Muscle of leg (tissue), 11 donors: ENCODE data around the gene CHI3L2. TPM values are rescaled to one million over a fixed set of nuclear protein-coding genes. Genes with fewer than 3 reads are reported as not detected.

Source experiments
- DNase-seq: peaks from one replicate; pipeline ENCODE4 v3.0.0; 2013
- H3K27ac ChIP-seq: one replicate; pipeline ENCODE4 v1.5.1; 2013; ENCODE audit warnings: mild to moderate bottlenecking, low read length, control low read depth
- H3K27me3 ChIP-seq: one replicate; pipeline ENCODE4 v1.6.1; 2013; ENCODE audit warnings: low read length; ENCODE audit not compliant: control insufficient read depth, insufficient read depth
- H3K36me3 ChIP-seq: one replicate; pipeline ENCODE4 v1.6.1; 2013; ENCODE audit warnings: low read length; ENCODE audit not compliant: control insufficient read depth, insufficient read depth
- H3K4me1 ChIP-seq: one replicate; pipeline ENCODE4 v1.6.1; 2013; ENCODE audit warnings: low read length; ENCODE audit not compliant: control insufficient read depth, insufficient read depth
- H3K4me3 ChIP-seq: one replicate; pipeline ENCODE4 v1.5.1; 2013; ENCODE audit warnings: low read length, control low read depth
- H3K9me3 ChIP-seq: replicated peaks from 2 replicates; pipeline ENCODE4 v1.6.1; 2013; ENCODE audit warnings: low read depth, low read length; ENCODE audit not compliant: control insufficient read depth
- WGBS: methylation state at CpG from one replicate; pipeline ENCODE4 v1.1.5; 2013; ENCODE audit warnings: missing lambda C conversion rate; ENCODE audit not compliant: insufficient coverage; 5-methylcytosine and 5-hydroxymethylcytosine counted together
- polyA plus RNA-seq, 8 donors: library from polyadenylated mRNA; unstranded; fragments of 120-200 nt; gene quantifications; one replicate each; pipeline versions ENCODE4 v1.2.1 to v1.2.3, GENCODE V29; 2013; ENCODE audit warnings: inconsistent platforms in 1 of 8, low replicate concordance in 1 of 8; ENCODE audit not compliant: insufficient read length in 8 of 8, insufficient read depth in 1 of 8
- total RNA-seq: library from RNA; stranded (reverse); fragments of 120-200 nt; gene quantifications from one replicate; pipeline ENCODE4 v1.2.4, GENCODE V29; 2013

The CHI3L2 gene
- total and polyA plus RNA-seq, 9 donors, result 0.06 to 0.31 (median 0.21) TPM; not detected in 3

- H3K9me3 ChIP-seq, result no peaks in the 10 kb centered on the region
- H3K27ac ChIP-seq, result no peak overlapping the region
- 79% methylated on average over 3 of the region's 8 CpGs for WGBS
Measured at GRCh38 chr1:111251570-111251969, 24.1 kb downstream of the CHI3L2 start.

GRCh38 chr1:111252786-111253185 is 25.3 kb downstream of the CHI3L2 start:
- Histone ChIP-seq H3K9me3 (no peaks in the 10 kb centered on the region), H3K27ac (no peak overlapping the region), H3K4me1 (no peaks in the 10 kb centered on the region), H3K4me3 (no peak overlapping the region), H3K36me3 (no peaks in the 10 kb centered on the region), H3K27me3 (peaks cover 2% of the 10 kb centered on the region)
- 80% methylated on average over 1 of the region's 2 CpGs for WGBS
- no peak for DNase-seq

More at GRCh38 chr1:111251570-111251969, 24.1 kb downstream of the CHI3L2 start:
- no peaks in the 10 kb centered on the region for H3K4me1 ChIP-seq
- no peak for DNase-seq
- peaks cover 2% of the 10 kb centered on the region for H3K27me3 ChIP-seq
- H3K36me3 ChIP-seq, result no peaks in the 10 kb centered on the region
- H3K4me3 ChIP-seq, result no peak overlapping the region

GRCh38 chr1:111253876-111254275 is 26.4 kb downstream of the CHI3L2 start:
- Histone ChIP-seq H3K27ac (no peak overlapping the region), H3K9me3 (no peaks in the 10 kb centered on the region), H3K4me3 (no peak overlapping the region), H3K27me3 (peaks cover 2% of the 10 kb centered on the region), H3K4me1 (no peaks in the 10 kb centered on the region), H3K36me3 (no peaks in the 10 kb centered on the region)
- no CpG with 5 or more reads among the region's 1 CpG for WGBS
- no peak for DNase-seq

- H3K4me1 ChIP-seq, result no peaks in the 10 kb centered on the region
- no peak overlapping the region for H3K4me3 ChIP-seq
- no peaks in the 10 kb centered on the region for H3K36me3 ChIP-seq
- no peaks in the 10 kb centered on the region for H3K9me3 ChIP-seq
- no CpG with 5 or more reads among the region's 8 CpGs for WGBS
- no peak for DNase-seq
- H3K27ac ChIP-seq, result no peak overlapping the region
- peaks cover 2% of the 10 kb centered on the region for H3K27me3 ChIP-seq
Measured at GRCh38 chr1:111256988-111257658, 29.6 kb downstream of the CHI3L2 start.

GRCh38 chr1:111267801-111268508 is 40.4 kb downstream of the CHI3L2 start:
- Histone ChIP-seq H3K9me3 (no peaks in the 10 kb centered on the region), H3K4me1 (no peaks in the 10 kb centered on the region), H3K27ac (no peak overlapping the region), H3K27me3 (peaks cover 21% of the 10 kb centered on the region), H3K4me3 (no peak overlapping the region), H3K36me3 (no peaks in the 10 kb centered on the region)
- DNase-seq, result no peak
- 90% methylated on average over 1 of the region's 4 CpGs for whole genome bisulfite sequencing

GRCh38 chr1:111269825-111270406 is 42.4 kb downstream of the CHI3L2 start:
- no peaks in the 10 kb centered on the region for H3K9me3 ChIP-seq
- DNase-seq, result no peak
- H3K4me1 ChIP-seq, result no peaks in the 10 kb centered on the region
- WGBS, result 100% methylated on average over 1 of the region's 4 CpGs
- no peak overlapping the region for H3K27ac ChIP-seq
- H3K4me3 ChIP-seq, result no peak overlapping the region
- no peaks in the 10 kb centered on the region for H3K36me3 ChIP-seq
- peaks cover 21% of the 10 kb centered on the region for H3K27me3 ChIP-seq

GRCh38 chr1:111270771-111271463 is 43.4 kb downstream of the CHI3L2 start:
- Histone ChIP-seq H3K36me3 (no peaks in the 10 kb centered on the region), H3K4me1 (no peaks in the 10 kb centered on the region), H3K27ac (no peak overlapping the region), H3K9me3 (no peaks in the 10 kb centered on the region), H3K27me3 (peaks cover 21% of the 10 kb centered on the region), H3K4me3 (no peak overlapping the region)
- no peak for DNase-seq
- WGBS, result 5% methylated on average over 39 of the region's 40 CpGs

- Histone ChIP-seq H3K9me3 (no peaks in the 10 kb centered on the region), H3K27me3 (peaks cover 21% of the 10 kb centered on the region), H3K27ac (no peak overlapping the region), H3K36me3 (no peaks in the 10 kb centered on the region), H3K4me1 (no peaks in the 10 kb centered on the region), H3K4me3 (no peak overlapping the region)
- 5% methylated on average over 16 of the region's 16 CpGs for WGBS
- DNase-seq, result no peak
Measured at GRCh38 chr1:111271464-111271801, 43.9 kb downstream of the CHI3L2 start.

- WGBS, result no CpG with 5 or more reads among the region's 3 CpGs
- Histone ChIP-seq H3K9me3 (peaks cover 2% of the 10 kb centered on the region), H3K4me1 (no peaks in the 10 kb centered on the region), H3K36me3 (no peaks in the 10 kb centered on the region), H3K4me3 (no peak overlapping the region), H3K27me3 (peaks cover 21% of the 10 kb centered on the region), H3K27ac (no peak overlapping the region)
- DNase-seq, result no peak
Measured at GRCh38 chr1:111272081-111272480, 44.6 kb downstream of the CHI3L2 start.

GRCh38 chr1:111274653-111275052 is 47.1 kb downstream of the CHI3L2 start:
- H3K27me3 ChIP-seq, result peaks cover 18% of the 10 kb centered on the region

More at GRCh38 chr1:111274653-111275052, 47.1 kb downstream of the CHI3L2 start:
- H3K27ac ChIP-seq, result no peak overlapping the region
- no peak overlapping the region for H3K4me3 ChIP-seq
- peaks cover 3% of the 10 kb centered on the region for H3K9me3 ChIP-seq
- H3K36me3 ChIP-seq, result no peaks in the 10 kb centered on the region
- peak; percentile 7 for DNase-seq
- no CpG with 5 or more reads among the region's 4 CpGs for WGBS
- no peaks in the 10 kb centered on the region for H3K4me1 ChIP-seq
